ENCODE results near the gene RPLP2.

Gene RPLP2

DNA sequence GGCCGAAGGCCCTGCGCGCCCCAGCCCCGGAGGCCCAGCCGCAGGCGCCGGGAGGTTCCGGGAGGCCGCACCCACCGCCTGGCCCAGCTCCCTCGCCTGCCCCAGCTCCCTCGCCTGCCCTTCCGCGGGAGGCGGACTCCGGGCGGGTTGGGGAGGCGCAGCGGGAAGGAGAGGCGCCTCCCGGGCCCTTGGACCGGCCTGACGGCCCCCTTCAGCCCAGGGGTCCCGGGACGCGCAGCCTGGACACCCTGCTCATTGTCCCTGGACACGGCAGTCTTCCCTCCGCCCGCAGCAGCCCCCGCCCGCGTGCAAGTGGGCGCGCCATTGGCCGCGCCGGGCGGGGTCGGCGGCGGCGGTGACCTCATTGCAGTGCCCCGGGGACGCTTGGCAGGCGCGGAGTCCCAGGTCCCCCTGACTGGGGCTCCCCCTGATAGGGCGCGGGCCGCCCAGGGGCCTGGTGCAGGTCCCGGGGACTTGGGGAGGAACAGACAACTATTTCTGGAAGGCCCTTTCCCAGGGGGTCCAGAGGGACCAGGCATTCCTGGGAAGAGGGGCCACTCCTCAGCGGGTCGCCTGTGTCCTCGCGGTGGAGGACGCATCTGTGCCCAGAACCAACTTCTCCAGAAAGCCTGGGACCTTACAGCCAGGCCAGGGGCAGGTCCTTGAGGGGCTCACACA is 23.5 kb downstream of the RPLP2 start (continued):
- TF ChIP-seq, protein P1, sequence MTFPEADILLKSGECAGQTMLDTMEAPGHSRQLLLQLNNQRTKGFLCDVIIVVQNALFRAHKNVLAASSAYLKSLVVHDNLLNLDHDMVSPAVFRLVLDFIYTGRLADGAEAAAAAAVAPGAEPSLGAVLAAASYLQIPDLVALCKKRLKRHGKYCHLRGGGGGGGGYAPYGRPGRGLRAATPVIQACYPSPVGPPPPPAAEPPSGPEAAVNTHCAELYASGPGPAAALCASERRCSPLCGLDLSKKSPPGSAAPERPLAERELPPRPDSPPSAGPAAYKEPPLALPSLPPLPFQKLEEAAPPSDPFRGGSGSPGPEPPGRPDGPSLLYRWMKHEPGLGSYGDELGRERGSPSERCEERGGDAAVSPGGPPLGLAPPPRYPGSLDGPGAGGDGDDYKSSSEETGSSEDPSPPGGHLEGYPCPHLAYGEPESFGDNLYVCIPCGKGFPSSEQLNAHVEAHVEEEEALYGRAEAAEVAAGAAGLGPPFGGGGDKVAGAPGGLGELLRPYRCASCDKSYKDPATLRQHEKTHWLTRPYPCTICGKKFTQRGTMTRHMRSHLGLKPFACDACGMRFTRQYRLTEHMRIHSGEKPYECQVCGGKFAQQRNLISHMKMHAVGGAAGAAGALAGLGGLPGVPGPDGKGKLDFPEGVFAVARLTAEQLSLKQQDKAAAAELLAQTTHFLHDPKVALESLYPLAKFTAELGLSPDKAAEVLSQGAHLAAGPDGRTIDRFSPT (tag by site-specific recombination; IDR thresholded peaks at IDR 0.05), result peak; percentile 60; the same call in 1 of the 2 replicates
- TF ChIP-seq ZNF521 (tag by site-specific recombination; IDR thresholded peaks at IDR 0.05), result no peak
- no peak for TF ChIP-seq GFI1B (tag by site-specific recombination; IDR thresholded peaks at IDR 0.05)
- no peak for TF ChIP-seq ZNF426 (tag by site-specific recombination; IDR thresholded peaks at IDR 0.05)
- TF ChIP-seq ZNF121 (tag by site-specific recombination; IDR thresholded peaks at IDR 0.05), result no peak
- no peak for TF ChIP-seq HOXA7 (CRISPR knock-in tag; IDR thresholded peaks at IDR 0.05; ENCODE audit: borderline replicate concordance)
- TF ChIP-seq ZNF513 (tag by site-specific recombination; IDR thresholded peaks at IDR 0.05), result no peak
- no peak for TF ChIP-seq ZNF488 (tag by site-specific recombination; IDR thresholded peaks at IDR 0.05)
- peak; percentile 72 for TF ChIP-seq GLIS1 (tag by site-specific recombination; IDR thresholded peaks at IDR 0.05)
- no peak for TF ChIP-seq ZNF529 (tag by site-specific recombination; IDR thresholded peaks at IDR 0.05; ENCODE audit: insufficient replicate concordance)
- TF ChIP-seq SETDB1 (IDR thresholded peaks at IDR 0.05; ENCODE audit: insufficient read length, low read length), result no peak
- TF ChIP-seq ZFP37 (tag by site-specific recombination; IDR thresholded peaks at IDR 0.05), result no peak
- no peak for TF ChIP-seq ZNF544 (tag by site-specific recombination; IDR thresholded peaks at IDR 0.05)
- TF ChIP-seq ZNF561 (tag by site-specific recombination; IDR thresholded peaks at IDR 0.05; ENCODE audit: borderline replicate concordance), result no peak
- TF ChIP-seq ZNF311 (tag by site-specific recombination; IDR thresholded peaks at IDR 0.05; ENCODE audit: borderline replicate concordance), result no peak
- no peak for TF ChIP-seq ZNF473 (tag by site-specific recombination; IDR thresholded peaks at IDR 0.05)
- peak; percentile 72 for TF ChIP-seq ZBTB8A (tag by site-specific recombination; IDR thresholded peaks at IDR 0.05)
- TF ChIP-seq, protein P2, sequence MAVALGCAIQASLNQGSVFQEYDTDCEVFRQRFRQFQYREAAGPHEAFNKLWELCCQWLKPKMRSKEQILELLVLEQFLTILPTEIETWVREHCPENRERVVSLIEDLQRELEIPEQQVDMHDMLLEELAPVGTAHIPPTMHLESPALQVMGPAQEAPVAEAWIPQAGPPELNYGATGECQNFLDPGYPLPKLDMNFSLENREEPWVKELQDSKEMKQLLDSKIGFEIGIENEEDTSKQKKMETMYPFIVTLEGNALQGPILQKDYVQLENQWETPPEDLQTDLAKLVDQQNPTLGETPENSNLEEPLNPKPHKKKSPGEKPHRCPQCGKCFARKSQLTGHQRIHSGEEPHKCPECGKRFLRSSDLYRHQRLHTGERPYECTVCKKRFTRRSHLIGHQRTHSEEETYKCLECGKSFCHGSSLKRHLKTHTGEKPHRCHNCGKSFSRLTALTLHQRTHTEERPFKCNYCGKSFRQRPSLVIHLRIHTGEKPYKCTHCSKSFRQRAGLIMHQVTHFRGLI (tag by site-specific recombination; IDR thresholded peaks at IDR 0.05), result no peak
- peak; percentile 74; the same call in 1 of the 2 replicates for TF ChIP-seq KLF8 (tag by site-specific recombination; IDR thresholded peaks at IDR 0.05)
- no peak for TF ChIP-seq ZNF664 (tag by site-specific recombination; IDR thresholded peaks at IDR 0.05)
- no peak for TF ChIP-seq ZFP3 (tag by site-specific recombination; IDR thresholded peaks at IDR 0.05; ENCODE audit: low read depth)
- TF ChIP-seq KLF10 (tag by site-specific recombination; IDR thresholded peaks at IDR 0.05), result peak; percentile 53; the same call in 1 of the 2 replicates
- TF ChIP-seq ZNF621 (tag by site-specific recombination; IDR thresholded peaks at IDR 0.05), result no peak
- peak; percentile 53; the same call in 1 of the 2 replicates for TF ChIP-seq ZBTB20 (tag by site-specific recombination; IDR thresholded peaks at IDR 0.05)
- TF ChIP-seq ZBTB48 (tag by site-specific recombination; IDR thresholded peaks at IDR 0.05), result peak; percentile 56
- TF ChIP-seq ZNF830 (tag by site-specific recombination; IDR thresholded peaks at IDR 0.05; ENCODE audit: low read depth), result no peak
- TF ChIP-seq ZNF292 (tag by site-specific recombination; IDR thresholded peaks at IDR 0.05; ENCODE audit: borderline replicate concordance, low read depth), result no peak
- no peak for TF ChIP-seq ZNF2 (tag by site-specific recombination; IDR thresholded peaks at IDR 0.05)
- TF ChIP-seq ZBTB17 (tag by site-specific recombination; IDR thresholded peaks at IDR 0.05), result no peak
- TF ChIP-seq FEZF1 (tag by site-specific recombination; IDR thresholded peaks at IDR 0.05), result no peak
- no peak for TF ChIP-seq ZNF248 (tag by site-specific recombination; IDR thresholded peaks at IDR 0.05)
- TF ChIP-seq, protein P3, sequence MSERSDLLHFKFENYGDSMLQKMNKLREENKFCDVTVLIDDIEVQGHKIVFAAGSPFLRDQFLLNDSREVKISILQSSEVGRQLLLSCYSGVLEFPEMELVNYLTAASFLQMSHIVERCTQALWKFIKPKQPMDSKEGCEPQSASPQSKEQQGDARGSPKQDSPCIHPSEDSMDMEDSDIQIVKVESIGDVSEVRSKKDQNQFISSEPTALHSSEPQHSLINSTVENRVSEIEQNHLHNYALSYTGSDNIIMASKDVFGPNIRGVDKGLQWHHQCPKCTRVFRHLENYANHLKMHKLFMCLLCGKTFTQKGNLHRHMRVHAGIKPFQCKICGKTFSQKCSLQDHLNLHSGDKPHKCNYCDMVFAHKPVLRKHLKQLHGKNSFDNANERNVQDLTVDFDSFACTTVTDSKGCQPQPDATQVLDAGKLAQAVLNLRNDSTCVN (tag by site-specific recombination; optimal IDR thresholded peaks at IDR 0.05), result peak; percentile 80
- TF ChIP-seq ZNF112 (tag by site-specific recombination; IDR thresholded peaks at IDR 0.05), result no peak
- TF ChIP-seq, protein P4, sequence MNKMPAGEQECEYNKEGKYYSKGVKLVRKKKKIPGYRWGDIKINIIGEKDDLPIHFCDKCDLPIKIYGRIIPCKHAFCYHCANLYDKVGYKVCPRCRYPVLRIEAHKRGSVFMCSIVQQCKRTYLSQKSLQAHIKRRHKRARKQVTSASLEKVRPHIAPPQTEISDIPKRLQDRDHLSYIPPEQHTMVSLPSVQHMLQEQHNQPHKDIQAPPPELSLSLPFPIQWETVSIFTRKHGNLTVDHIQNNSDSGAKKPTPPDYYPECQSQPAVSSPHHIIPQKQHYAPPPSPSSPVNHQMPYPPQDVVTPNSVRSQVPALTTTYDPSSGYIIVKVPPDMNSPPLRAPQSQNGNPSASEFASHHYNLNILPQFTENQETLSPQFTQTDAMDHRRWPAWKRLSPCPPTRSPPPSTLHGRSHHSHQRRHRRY (tag by site-specific recombination; IDR thresholded peaks at IDR 0.05), result no peak

Data from HEK293 (cell line).